ENCODE measurements around the gene SLC17A3.

The SLC17A3 gene

DNA sequence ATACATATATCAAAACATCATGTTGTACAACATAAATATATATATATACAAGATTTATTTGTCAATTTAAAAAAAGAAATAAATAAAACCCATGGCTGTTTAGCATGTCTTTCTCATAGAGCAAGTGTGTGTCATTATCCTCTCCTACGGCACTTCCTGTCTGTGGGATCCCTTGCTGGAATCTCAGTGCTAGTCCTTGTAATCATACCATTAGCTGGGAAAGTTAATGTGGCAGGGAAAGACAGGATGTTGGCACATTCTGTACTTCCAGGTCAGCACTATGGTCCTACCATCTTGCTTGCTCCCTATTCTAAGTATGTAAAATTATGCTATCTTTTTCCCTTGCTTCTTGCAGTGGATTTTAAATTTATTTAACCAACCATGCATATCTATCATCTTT, 9.5 kb upstream of the SLC17A3 start:
- TF ChIP-seq, protein P1, sequence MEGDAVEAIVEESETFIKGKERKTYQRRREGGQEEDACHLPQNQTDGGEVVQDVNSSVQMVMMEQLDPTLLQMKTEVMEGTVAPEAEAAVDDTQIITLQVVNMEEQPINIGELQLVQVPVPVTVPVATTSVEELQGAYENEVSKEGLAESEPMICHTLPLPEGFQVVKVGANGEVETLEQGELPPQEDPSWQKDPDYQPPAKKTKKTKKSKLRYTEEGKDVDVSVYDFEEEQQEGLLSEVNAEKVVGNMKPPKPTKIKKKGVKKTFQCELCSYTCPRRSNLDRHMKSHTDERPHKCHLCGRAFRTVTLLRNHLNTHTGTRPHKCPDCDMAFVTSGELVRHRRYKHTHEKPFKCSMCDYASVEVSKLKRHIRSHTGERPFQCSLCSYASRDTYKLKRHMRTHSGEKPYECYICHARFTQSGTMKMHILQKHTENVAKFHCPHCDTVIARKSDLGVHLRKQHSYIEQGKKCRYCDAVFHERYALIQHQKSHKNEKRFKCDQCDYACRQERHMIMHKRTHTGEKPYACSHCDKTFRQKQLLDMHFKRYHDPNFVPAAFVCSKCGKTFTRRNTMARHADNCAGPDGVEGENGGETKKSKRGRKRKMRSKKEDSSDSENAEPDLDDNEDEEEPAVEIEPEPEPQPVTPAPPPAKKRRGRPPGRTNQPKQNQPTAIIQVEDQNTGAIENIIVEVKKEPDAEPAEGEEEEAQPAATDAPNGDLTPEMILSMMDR (IDR thresholded peaks at IDR 0.05; ENCODE audit: low read length), result no peak
- TF ChIP-seq EZH2 (optimal IDR thresholded peaks at IDR 0.05; ENCODE audit: low read depth, low read length) (no peak), EZH2phosphoT487 (IDR thresholded peaks at IDR 0.05; ENCODE audit: low read length) (no peak)
- Histone ChIP-seq H3K79me2 (ENCODE audit: low read length) (no peaks in the 10 kb centered on the region), H3K27me3 (replicated peaks; ENCODE audit: insufficient read depth, low read length) (no peaks in the 10 kb centered on the region), H3K9me3 (replicated peaks; ENCODE audit: insufficient read depth, low read length) (no peaks in the 10 kb centered on the region), H3K4me1 (ENCODE audit: low read length) (no peaks in the 10 kb centered on the region), H4K20me1 (ENCODE audit: insufficient read depth, low read length) (no peaks in the 10 kb centered on the region), H3K27ac (ENCODE audit: low read length) (no peak overlapping the region), H3K36me3 (replicated peaks; ENCODE audit: insufficient read depth, low read length) (no peaks in the 10 kb centered on the region), H3K9ac (ENCODE audit: low read length) (no peak overlapping the region), H3K4me3 (ENCODE audit: low read length) (no peak overlapping the region), H3K4me2 (ENCODE audit: low read depth, low read length) (no peak overlapping the region), H2AFZ (ENCODE audit: low read length) (no peak overlapping the region), H3K9me2 (replicated peaks; ENCODE audit: insufficient read depth, low read length) (no peaks in the 10 kb centered on the region), H3F3A (ENCODE audit: insufficient read depth, low read length) (no peaks in the 10 kb centered on the region)
- no peak for DNase-seq

DNA sequence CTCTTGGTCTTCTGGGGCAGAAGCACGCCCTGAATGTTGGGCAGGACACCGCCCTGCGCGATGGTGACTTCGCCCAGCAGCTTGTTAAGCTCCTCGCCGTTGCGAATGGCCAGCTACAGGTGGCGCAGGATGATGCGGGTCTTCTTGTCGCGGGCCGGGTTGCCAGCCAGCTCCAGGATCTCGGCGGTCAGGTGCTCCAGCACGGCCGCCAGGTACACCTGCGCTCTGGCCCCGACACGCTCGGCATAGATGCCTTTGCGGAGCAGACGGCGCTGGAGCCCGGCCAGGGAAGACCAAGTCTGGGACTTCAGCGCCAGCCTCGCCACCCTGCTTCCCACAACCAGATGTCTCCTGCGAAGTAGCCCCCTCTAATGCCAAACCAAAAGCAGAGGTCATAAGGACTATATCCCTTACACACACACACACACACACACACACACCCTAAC, 8.0 kb upstream of the SLC17A3 start:
- Histone ChIP-seq H3K27me3 (replicated peaks; ENCODE audit: insufficient read depth, low read length) (no peaks in the 10 kb centered on the region), H3K36me3 (replicated peaks; ENCODE audit: insufficient read depth, low read length) (no peaks in the 10 kb centered on the region), H3K4me3 (ENCODE audit: low read length) (peak overlapping the region; percentile 52), H2AFZ (ENCODE audit: low read length) (peak overlapping the region; percentile 44), H4K20me1 (ENCODE audit: insufficient read depth, low read length) (no peaks in the 10 kb centered on the region), H3K9me2 (replicated peaks; ENCODE audit: insufficient read depth, low read length) (no peaks in the 10 kb centered on the region), H3K4me1 (ENCODE audit: low read length) (no peaks in the 10 kb centered on the region), H3F3A (ENCODE audit: insufficient read depth, low read length) (no peaks in the 10 kb centered on the region), H3K27ac (ENCODE audit: low read length) (peak overlapping the region; percentile 19; the same call in 1 of the 2 replicates), H3K4me2 (ENCODE audit: low read depth, low read length) (peak overlapping the region; percentile 49; the same call in 1 of the 2 replicates), H3K9ac (ENCODE audit: low read length) (0 out of 2 replicates have a peak overlapping the region, but pooled peaks have one; percentile 14), H3K79me2 (ENCODE audit: low read length) (no peaks in the 10 kb centered on the region), H3K9me3 (replicated peaks; ENCODE audit: insufficient read depth, low read length) (no peaks in the 10 kb centered on the region)
- peak; percentile 54 for DNase-seq
- TF ChIP-seq, protein P1 (IDR thresholded peaks at IDR 0.05; ENCODE audit: low read length), result peak; percentile 45
- TF ChIP-seq EZH2phosphoT487 (IDR thresholded peaks at IDR 0.05; ENCODE audit: low read length), result no peak
- TF ChIP-seq EZH2 (optimal IDR thresholded peaks at IDR 0.05; ENCODE audit: low read depth, low read length), result no peak

DNA sequence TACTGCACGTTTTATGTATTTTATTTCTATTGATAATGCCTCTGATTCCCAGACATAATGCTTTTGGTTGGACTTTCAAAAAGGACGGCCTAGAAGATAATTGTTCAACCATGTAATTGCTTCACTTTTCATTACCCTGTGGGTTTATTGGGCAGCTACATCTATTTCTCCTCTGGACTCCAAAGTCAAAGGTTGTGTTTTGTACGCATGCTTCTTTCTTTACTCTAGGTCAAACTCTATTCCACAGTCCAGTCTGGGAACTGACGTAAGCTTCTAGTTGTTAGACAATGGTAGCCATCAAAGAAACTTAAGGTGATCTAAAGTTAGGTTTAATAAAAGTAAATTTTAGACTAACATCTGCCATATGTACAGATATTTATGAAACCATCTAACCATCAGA, 6.6 kb upstream of the SLC17A3 start:
- H3K4me2 ChIP-seq (ENCODE audit: low read depth, low read length), result no peak overlapping the region
- no peak overlapping the region for H2AFZ ChIP-seq (ENCODE audit: low read length)
- no peak for DNase-seq
- H3K27me3 ChIP-seq (replicated peaks; ENCODE audit: insufficient read depth, low read length), result no peaks in the 10 kb centered on the region
- no peaks in the 10 kb centered on the region for H3K79me2 ChIP-seq (ENCODE audit: low read length)
- H3K4me1 ChIP-seq (ENCODE audit: low read length), result no peaks in the 10 kb centered on the region
- no peak overlapping the region for H3K4me3 ChIP-seq (ENCODE audit: low read length)
- no peaks in the 10 kb centered on the region for H3K9me2 ChIP-seq (replicated peaks; ENCODE audit: insufficient read depth, low read length)
- H3K9me3 ChIP-seq (replicated peaks; ENCODE audit: insufficient read depth, low read length), result no peaks in the 10 kb centered on the region
- TF ChIP-seq, protein P1 (IDR thresholded peaks at IDR 0.05; ENCODE audit: low read length), result no peak
- no peak for TF ChIP-seq EZH2phosphoT487 (IDR thresholded peaks at IDR 0.05; ENCODE audit: low read length)
- no peak overlapping the region for H3K9ac ChIP-seq (ENCODE audit: low read length)
- H3K27ac ChIP-seq (ENCODE audit: low read length), result no peak overlapping the region
- H3K36me3 ChIP-seq (replicated peaks; ENCODE audit: insufficient read depth, low read length), result no peaks in the 10 kb centered on the region
- H4K20me1 ChIP-seq (ENCODE audit: insufficient read depth, low read length), result no peaks in the 10 kb centered on the region
- H3F3A ChIP-seq (ENCODE audit: insufficient read depth, low read length), result no peaks in the 10 kb centered on the region

Data from MM.1S (cell line).